ENCODE results near the gene ATP8A2.

DNA sequence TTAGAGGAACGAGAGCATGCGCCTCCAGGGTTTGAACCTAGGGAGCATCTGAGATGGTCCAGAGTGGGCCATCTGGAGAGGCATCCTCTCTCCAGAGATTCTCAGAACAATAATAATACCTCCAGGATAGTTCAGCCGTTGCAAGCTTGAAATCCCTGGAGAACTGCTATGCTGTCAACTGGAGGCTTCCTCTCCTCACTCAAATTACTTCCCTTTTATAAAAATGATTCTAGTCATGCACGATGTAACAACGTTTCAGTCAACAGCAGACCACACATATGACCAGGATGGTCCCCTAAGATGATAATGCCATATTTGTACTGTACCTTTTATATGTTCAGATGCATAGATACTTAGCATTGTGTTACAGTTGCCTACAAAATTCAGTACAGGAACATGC is 571.3 kb downstream of the ATP8A2 start:
- TF ChIP-seq SMC3 (IDR thresholded peaks at IDR 0.05; ENCODE audit: borderline replicate concordance, low read length) = no peak
- no peak for TF ChIP-seq ZNF274 (IDR thresholded peaks at IDR 0.05; ENCODE audit: insufficient read depth, insufficient read length)
- TF ChIP-seq EP300 (IDR thresholded peaks at IDR 0.05; ENCODE audit: borderline replicate concordance in 1 of 2, control insufficient read depth in 1 of 2, low read depth in 2 of 2, low read length in 2 of 2) = no peak
- TF ChIP-seq POLR2AphosphoS5 (IDR thresholded peaks at IDR 0.05; ENCODE audit: low read length) = no peak

Data from GM12878 (cell line).